ENCODE data around the gene C7.
"Not testable (repeated sequence)": the region's sequence is repeated elsewhere in the genome, so short reads cannot be mapped to it uniquely, and the experiment has no call there.

- TF ChIP-seq POLR2A (IDR thresholded peaks at IDR 0.05; ENCODE audit: extremely low read depth, insufficient read length) = not testable (repeated sequence)
- TF ChIP-seq, protein P1, sequence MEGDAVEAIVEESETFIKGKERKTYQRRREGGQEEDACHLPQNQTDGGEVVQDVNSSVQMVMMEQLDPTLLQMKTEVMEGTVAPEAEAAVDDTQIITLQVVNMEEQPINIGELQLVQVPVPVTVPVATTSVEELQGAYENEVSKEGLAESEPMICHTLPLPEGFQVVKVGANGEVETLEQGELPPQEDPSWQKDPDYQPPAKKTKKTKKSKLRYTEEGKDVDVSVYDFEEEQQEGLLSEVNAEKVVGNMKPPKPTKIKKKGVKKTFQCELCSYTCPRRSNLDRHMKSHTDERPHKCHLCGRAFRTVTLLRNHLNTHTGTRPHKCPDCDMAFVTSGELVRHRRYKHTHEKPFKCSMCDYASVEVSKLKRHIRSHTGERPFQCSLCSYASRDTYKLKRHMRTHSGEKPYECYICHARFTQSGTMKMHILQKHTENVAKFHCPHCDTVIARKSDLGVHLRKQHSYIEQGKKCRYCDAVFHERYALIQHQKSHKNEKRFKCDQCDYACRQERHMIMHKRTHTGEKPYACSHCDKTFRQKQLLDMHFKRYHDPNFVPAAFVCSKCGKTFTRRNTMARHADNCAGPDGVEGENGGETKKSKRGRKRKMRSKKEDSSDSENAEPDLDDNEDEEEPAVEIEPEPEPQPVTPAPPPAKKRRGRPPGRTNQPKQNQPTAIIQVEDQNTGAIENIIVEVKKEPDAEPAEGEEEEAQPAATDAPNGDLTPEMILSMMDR (IDR thresholded peaks at IDR 0.05; ENCODE audit: low read depth, low read length) = not testable (repeated sequence)
Measured at GRCh38 chr5:40883051-40883450, 26.2 kb upstream of the C7 start.

Measured in NB4 (cell line).